Activated CD8-positive, alpha-beta memory T cell treated with anti-CD3 and anti-CD28 coated beads, Interleukin-2, amount 50 U/mL, for 1 hour (primary cell): Measurements from ENCODE around the gene INSIG2.

Experiments
- DNase-seq: peaks from one replicate; pipeline ENCODE4 v3.0.0-alpha.2; 2020; ENCODE audit errors: extremely low read depth

INSIG2 gene

DNA sequence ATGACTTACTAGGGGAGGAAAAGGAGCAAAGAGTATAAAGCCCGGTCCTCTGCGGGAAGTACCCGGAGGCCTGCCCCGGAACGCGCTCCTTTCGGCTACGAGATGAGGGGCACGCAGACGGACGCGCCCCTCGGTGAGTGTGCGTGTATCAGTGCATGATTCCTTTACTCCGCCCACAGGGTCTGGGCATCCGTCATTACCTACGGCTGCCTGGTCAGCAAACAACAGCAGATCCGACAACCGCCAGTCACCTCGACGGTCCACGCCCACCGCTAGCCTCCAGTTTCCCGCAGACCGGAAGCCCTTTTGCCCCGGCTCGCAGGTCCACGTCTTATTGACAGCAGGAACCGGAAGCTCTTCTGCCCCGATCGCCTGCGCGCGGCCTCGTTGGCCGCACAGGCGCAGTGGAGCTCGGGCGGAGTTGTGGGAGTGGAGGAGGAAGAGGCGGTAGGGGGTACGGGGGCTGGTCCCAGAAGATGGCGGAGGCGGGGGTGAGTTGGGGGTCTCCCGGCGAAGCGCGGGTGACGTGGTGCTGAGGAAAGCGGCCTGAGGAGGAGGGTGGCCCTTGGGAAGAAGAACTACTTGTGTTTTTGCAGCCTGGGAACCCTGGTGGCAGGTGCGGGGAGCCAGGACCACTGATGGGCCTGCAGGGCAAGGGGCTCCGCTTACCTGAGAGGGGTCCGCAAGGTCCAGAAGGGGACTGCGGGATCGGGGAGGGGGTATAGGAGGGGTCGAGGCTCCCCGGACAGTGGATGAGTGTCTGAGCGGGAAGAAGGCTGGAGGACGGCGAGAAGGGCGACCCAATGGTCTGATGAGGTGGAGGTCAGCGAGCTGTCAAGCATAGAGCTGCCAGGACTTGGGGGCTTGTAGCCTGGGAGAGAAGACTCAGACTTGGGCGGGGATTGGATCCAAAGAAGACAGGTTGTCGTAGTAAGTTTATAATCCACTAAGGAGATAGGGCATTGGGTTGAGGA lies at the start of gene INSIG2:
Gene INSIG2, plus strand, starts transcription at position 421 of the 974 bp plus-strand sequence. CDS start 8,086 bp downstream, outside the sequence.
- peak; percentile 64 for DNase-seq

DNA sequence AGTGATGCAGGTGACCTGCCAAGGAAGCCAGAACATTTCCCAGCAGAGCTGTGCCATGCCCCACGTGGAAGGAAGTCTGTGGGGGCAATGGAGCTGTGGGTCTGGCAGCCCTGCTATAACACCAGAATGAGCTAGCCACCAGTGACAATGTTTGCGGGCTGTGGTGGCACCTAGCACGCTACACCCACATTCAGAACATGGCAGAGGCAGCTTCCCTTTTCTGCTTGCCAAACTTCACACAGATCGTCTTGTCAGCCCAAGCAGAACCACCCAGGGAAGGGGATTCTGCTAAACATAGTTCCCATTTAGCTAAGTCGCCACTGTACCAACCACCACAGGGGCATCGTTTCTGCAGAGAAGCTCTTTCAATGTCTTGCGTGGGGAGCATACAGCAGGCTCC lies 47.4 kb upstream of the INSIG2 start:
- DNase-seq, result no peak

DNA sequence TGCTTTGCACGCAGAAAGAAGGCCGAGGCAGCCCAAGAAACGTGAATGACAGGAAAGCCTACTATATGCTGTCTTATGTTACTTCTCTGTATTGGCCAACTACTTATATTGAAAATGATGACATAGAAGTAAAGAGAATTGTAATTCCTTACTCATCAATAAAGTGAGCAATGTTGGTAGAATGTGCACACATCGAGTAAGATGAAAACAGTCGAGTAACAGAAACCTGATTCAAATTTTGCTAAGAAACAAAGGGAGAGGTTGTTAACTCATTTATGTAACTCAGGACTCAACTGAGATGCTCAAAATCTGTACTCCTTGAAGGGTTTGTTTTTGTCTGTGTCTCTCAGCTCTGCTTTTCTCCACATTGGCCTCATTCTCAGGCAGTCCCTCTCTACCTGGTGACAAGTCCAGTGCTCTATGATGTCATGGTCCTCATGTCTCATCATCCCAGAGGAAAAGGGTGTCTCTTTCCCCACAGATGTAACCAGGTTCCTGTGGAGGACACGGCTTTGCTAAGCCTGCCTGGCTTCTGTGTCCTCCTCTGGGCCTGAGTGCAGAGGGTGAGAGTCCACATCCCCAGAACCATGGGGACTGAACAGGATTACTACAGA lies 44.1 kb upstream of the INSIG2 start:
- DNase-seq, result no peak

DNA sequence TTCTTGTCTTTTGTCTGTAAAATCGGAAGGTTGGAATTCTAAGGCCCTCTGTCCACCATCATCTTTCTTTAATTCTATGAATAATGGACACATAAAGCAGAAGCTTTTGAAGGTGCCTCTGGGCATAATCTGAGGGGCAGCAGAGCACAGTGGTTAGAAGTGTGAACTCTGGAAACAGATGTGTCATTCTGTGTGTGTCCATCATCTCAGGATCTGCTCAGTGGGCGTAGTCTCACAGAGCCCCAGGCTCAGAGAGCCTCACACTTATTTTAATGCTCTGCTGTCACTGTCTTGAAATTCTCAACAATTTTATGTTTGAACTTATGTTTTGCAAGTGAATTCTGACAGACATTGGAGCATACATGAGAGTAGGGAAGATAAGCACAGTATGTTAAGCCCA lies 43.4 kb upstream of the INSIG2 start:
- DNase-seq, result no peak

DNA sequence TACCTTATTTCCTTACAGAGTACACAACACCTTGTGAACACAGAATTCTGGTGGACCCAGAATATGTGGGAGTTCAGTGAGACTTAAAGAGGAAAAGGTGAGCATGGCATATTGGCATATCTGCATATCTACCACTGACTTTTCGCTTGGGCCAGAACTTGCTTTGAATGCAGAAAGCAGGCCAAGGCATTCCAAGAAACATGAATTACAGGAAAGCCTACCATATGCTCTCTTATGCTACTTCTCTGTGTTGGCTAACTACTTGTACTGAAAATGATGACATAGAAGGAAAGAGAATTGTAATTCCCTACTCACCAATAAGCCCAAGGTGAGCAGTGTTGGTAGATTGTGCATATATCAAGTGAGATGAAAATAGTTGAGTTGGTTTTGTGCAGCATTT lies 43.0 kb upstream of the INSIG2 start:
- DNase-seq, result no peak

DNA sequence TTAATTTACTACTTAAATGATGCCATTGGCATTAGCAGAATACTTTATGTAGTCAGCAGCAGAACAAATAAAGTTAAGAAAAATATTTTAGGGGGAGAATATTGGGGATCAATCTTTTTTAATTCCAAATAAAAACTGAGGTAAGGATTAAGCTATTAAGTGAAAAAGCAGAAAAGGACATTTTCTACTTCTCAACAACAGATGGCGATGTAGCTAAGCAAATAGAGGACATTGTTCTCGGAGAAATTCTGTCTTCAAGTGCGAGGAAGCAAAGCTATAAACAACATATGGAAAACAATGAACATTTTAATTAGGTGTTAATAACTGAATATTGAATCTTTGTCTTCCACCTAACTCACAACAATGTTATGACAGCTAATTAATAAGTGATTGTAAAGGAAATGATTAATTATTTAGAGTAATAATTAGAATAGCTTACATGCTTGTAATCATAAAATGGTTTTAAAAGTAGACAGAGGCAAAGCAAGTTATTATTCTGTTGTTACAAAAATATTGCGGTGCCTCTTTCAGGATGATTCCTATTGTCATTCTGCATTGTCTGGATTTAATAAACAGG lies 41.5 kb upstream of the INSIG2 start:
- DNase-seq, result no peak

DNA sequence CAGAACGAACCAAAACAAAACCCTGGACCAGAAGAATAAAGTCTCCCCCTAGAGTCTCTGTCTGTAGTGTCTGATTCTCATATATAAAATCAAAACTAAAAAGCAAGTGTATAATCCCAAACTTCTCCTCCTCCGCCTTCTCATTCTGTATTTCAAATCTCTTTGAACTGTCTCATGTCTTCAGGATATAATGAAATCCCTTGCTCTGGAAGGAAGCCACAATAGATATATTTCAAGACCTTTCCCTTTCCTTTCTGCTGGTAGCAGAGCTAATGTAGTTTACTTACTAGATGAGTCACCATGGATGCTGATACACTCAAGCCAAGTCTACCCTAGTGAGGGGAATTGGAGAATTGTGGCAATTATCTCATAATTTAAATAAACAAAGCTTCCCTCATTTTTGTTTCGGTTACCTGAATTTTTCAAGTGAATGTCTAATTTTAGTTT lies 40.9 kb upstream of the INSIG2 start:
- DNase-seq, result no peak

DNA sequence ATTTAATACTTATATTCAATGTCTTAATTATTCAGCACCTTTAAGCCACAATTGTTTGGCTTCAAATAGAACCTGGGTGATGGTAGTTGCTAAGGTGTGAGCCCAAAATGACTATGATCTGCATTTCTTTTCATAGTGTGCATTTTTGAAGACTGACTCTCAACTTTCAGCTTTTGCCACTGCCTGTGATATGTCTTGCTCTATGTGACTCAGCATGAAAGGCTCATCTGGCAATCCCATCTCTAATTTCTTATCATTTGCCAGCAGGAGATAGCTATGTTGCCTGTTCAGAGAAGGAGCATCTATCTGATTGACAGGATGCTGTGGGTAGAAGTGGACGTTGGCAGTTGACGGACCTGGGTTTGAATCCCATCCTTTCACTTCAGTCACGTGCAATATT lies 39.9 kb upstream of the INSIG2 start:
- no peak for DNase-seq

DNA sequence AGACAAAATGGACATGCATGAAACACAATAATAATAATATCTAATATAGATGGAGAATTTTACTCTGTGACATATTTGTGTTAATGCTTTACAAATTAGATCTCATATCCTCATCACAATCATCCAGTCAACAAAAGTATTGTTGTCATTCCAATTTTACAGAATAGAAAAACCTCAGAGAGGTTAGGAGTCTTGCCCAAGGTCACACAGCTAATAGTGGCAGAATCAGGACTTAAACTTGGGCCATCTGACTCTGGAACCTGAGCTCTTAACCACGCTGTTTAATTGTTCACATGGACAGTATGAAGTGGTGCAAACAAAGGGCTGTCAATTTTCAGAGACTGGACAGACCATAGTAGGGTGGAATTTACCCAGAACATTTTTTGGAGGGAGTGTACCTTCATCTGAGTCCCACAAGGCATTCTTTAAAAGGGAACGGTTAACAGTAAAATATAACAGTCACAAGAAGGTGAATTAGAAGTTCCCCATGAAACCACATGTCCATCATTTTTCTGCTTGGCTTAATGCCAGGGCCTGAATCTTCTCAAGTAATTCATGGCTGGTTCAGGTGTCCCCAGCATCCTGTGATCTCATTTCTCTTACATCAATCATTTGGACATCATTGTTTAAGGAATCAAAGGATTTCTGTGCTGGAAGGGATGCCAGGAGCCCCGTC lies 39.0 kb upstream of the INSIG2 start:
- no peak for DNase-seq

DNA sequence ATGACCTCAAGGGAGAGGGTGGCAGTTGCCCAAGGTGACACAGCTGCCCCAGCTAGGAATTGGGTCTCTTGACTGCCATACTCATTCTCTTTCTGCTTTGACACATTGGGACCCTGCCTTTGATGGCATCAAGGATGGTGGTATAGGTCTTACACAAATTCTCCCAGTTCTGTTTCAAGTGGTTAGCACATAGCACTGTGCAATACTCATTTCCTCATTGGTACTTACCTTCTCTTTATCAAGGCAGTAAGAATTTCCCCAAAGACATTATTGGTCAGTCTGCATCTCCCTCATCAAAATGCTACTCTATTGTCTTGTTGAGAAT lies 38.5 kb upstream of the INSIG2 start:
- DNase-seq, result no peak

DNA sequence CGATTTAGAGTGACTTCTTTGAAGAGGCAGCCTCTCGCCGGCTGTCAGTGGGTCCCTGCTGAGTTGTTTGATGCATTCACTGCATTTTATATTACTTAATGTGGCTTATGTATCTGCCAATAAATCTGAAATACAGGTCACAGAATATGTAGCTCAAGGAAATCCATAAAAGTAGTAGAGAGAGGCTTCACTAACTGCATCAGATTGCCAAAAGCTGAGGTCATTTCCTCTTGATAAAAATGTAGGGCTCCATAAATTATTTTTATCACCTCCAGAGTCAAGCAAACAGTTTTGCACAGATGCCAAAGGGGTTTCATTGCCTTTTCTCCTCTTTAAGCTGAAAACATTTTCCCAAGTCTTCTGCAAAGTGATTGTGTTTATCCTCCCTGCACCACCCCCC lies 37.9 kb upstream of the INSIG2 start:
- DNase-seq, result no peak

DNA sequence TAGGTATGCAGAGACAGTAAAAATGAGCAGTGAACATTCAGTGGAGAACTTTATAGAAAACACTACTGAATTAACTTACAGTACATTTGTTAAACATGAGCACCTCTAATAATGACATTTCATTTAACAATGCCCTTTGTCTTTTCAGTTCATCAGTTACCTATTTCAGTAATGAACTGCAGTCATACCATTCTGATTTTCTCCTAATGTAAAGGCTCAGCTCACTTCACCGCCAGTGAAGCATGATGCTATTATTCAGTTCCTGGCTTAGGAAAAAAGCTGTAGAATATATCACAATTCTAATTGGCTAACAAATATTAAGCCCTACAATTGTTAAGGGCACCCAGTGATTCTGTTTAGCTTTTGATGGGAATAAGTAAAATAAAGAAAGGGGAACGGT lies 37.3 kb upstream of the INSIG2 start:
- DNase-seq, result no peak

DNA sequence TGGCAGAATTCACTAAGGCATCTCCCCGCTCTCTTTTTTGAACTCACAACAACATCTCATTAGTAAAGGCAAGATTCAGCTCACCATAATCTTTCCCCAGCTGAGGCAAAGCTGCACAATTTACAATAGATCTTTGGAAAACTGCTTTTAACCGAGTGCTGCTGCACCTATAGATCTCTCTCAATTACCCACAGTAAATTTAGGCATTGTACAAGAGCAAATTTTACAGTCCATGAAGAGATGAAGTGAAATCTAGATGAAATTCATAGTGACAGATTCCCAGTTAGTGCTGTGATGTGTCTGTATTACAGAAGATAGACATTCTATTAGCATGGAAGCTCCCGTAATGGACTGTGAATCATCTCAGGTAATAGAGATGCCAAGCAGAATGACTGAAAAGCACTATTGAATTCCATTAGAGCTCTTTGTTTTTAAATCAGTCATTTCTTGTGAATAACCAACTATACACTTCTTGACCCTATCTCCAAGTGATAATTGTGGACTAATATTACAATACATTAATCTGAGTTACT lies 36.4 kb upstream of the INSIG2 start:
- DNase-seq, result no peak

DNA sequence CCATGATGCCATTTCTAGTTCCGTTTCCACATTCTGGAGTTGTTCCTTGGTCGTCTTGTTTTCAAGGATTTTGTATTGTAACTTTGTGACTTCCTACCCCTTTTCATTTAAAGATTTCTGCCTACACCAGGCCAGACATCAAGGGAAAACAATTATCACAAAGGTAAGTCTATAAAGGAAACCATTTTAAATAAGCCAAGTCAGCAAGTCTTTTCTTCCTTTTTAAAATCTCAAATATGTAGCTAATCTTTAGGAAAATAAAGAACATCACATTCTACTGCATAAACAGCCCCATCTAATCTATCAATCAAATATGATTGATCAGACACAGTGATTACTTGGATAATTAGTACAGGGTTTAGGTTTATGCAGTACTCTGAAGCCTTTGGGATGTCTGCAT lies 35.8 kb upstream of the INSIG2 start:
- DNase-seq, result no peak

DNA sequence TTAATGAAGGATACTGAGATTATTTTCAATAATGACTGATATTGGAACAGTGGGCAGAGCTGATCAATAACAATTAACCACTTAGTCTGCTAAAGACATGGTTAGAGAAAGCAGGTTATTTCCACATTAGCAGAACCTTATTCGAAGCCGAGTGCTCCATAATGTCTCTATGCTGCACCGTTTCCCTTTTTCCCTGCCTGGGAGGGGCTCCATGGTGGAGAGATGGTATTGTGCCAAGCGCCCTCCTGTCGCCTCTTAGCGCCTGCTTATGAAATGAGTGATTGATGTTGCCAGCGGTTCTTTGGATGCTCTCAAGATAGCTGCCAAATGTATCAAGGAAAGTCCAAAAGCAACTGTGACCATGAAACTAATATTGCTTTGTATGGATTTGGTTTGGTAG lies 34.6 kb upstream of the INSIG2 start:
- no peak for DNase-seq

DNA sequence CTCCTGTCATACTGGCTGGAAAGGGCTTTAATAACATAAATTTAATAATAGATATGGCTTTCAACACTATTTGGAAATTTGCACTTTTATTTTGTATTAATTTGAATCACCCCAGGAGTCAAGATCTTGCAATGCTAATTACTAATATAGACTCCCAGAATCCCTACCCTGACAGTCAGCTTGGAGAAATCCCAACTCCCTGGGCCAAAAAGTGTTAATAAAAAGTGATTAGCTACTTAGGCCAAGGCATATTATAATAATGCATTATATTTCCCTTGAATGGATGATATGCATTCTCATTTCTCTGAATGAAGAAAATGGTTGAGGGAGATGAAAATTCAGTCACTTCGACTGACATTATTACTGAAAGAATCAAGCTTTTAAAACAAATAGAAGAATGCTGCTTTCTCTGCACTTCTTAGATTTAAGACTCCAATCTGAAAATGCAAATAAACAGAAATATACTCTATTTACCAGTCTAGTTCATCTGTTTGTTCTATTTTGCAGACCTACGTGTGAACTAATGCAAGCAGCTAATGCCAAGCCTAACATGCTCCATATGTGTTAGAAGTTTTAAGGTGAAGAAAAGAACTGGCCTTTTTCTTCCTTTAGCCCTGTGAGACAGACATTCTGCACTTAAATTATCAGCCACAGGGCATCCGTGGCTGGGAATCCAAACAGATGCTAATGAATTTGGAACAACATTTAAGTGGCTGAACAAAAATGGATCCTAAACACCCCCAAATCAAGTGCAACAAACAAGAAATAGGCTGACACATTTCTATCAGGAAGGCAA lies 33.9 kb upstream of the INSIG2 start:
- no peak for DNase-seq

DNA sequence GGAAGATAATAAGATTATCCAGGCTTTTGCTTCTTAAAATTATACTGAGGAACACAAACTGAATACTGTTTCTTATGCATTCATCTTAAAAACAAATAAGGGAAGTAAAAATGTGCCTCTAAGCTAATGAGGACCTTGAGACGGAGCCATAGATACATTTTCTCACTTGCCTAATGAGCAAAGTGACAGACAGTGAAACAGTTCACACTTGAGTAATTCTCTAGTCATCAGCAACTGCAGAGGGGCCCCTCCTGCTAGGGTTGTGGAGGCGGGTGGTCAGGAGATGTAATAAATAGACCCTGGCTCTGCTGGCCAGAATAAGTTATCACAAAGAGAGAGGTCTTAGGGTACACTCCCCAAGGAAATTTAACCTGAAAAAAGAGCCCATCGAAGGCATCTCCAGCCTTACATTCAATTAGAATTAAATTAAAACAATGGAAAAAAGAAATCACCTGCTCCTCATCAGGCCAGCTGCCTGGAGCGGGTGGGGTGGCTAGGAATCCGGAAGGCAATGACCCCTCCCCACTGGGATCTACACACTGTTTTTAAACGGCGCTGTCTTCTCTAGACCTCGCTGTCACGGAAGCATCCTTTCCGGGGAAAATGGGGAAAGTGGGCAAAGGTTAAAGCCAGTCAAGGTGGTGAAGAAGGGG lies 32.6 kb upstream of the INSIG2 start:
- no peak for DNase-seq

DNA sequence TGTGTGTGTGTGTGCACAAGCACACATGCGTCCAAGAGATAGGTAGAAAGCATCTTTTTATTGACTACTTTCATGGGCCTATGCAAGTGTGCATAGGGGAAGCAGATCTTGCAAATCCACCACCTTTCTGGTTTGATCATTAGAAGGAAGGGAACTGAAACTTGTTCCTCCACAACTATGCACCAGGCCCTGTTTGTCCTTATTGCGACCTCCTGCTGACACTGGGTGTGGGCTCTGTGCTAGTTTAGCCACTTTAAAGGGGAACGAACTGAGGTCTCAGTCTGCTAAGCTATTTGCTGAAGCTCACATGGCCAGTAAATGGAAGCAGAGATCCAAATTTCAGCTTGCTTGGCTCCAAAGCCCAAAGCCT lies 32.1 kb upstream of the INSIG2 start:
- DNase-seq, result no peak

DNA sequence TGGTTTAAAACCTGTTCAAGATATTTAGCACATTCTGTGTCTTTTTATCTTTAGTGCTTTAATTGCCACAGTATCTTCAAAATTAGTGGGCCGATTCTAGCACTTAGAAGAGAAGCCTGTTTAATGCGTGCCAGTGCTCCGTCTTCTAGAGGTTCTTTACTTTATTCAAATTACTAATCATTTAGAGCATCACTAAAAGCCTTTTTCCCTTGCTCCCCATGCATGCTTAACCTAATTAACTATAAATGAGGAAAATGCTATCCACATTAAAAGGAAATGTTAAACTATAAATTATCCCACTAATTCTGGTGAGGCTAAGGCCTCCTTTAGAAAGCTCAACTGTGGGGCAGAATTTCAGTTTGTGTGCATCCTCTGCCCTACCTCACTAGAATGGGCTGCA lies 31.5 kb upstream of the INSIG2 start:
- DNase-seq, result no peak

DNA sequence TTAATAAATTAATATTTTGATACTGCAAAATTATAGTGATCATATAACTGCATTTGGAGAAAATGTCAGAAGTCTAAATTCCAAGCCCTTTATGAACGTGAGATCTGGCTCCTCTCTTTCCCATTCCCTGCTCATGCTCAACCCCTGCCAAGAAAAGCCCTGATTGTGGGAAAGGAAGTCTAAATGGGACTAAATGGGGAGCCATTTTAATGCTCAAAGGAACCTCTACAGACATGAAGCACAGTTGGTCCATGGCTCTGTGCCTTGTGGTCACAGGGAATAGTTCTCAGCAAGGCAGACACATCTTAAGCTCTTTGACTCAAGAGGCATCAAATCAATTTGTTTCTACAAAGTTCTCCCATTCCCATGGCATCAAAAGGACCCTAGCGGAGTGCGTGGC lies 29.3 kb upstream of the INSIG2 start:
- DNase-seq, result no peak

DNA sequence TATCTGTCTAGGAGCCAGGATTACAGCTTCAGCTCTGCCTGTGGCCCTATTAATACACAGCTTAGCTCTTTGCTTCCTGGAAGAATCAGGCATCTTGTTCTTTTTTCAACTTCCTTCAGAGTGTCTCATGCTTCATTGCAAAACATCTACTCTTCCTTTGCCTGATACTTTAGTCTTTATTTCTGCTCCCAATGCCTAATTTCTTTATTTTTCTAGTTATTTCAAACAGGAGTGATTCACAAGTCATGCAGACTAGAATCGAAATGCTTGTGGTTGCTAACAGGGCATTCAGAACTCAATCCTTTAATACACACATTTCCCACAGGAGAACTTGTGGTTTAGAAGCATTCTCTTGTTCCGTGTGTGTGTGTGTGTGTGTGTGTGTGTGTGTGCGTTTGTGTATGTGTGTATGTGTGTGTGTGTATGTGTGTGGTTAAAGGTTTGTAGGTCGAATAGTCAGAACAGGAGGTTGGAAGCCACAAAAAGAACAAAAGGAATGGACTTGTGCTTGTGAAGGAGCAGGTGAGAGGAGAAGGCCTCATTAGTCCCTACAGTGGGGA lies 28.3 kb upstream of the INSIG2 start:
- DNase-seq, result no peak
